Germinal center (tissue), 1 donor: ENCODE results near the gene ZCCHC8.
A peak's percentile ranks its signal among the peaks of the same experiment; 100 is the strongest.
"Not testable (repeated sequence)": the region's sequence is repeated elsewhere in the genome, so short reads cannot be mapped to it uniquely, and the experiment has no call there.

Experiments used
- DNase-seq: peaks from one replicate; pipeline ENCODE4 v3.0.0; 2012; ENCODE audit warnings: mixed read lengths, low spot score

Gene ZCCHC8

GRCh38 chr12:122508163-122508562, 7.4 kb upstream of the ZCCHC8 start:
- no peak for DNase-seq

- no peak for DNase-seq
Observed at GRCh38 chr12:122506393-122506938, 5.7 kb upstream of the ZCCHC8 start.

- no peak for DNase-seq
Observed at GRCh38 chr12:122505419-122506051, 4.8 kb upstream of the ZCCHC8 start.

- DNase-seq, result no peak
Observed at GRCh38 chr12:122503783-122504590, 3.3 kb upstream of the ZCCHC8 start.

GRCh38 chr12:122503147-122503751, 2.5 kb upstream of the ZCCHC8 start:
- DNase-seq, result no peak

- peak; percentile 23 for DNase-seq
Observed at GRCh38 chr12:122501489-122501989, 807 bp upstream of the ZCCHC8 start.

- DNase-seq, result peak; percentile 45
Observed at GRCh38 chr12:122499991-122500684, 594 bp downstream of the ZCCHC8 start.

GRCh38 chr12:122495258-122495657, 5.5 kb downstream of the ZCCHC8 start:
- DNase-seq, result no peak

GRCh38 chr12:122493222-122493621, 7.5 kb downstream of the ZCCHC8 start:
- not testable (repeated sequence) for DNase-seq

GRCh38 chr12:122491991-122492390, 8.7 kb downstream of the ZCCHC8 start:
- no peak for DNase-seq

GRCh38 chr12:122489038-122489437, 11.7 kb downstream of the ZCCHC8 start:
- no peak for DNase-seq

- not testable (repeated sequence) for DNase-seq
Observed at GRCh38 chr12:122487807-122488206, 12.9 kb downstream of the ZCCHC8 start.

- DNase-seq, result no peak
Observed at GRCh38 chr12:122486805-122487426, 13.8 kb downstream of the ZCCHC8 start.

GRCh38 chr12:122486360-122486759, 14.4 kb downstream of the ZCCHC8 start:
- DNase-seq, result not testable (repeated sequence)

GRCh38 chr12:122484385-122484784, 16.3 kb downstream of the ZCCHC8 start:
- DNase-seq, result not testable (repeated sequence)

- no peak for DNase-seq
Observed at GRCh38 chr12:122483969-122484368, 16.8 kb downstream of the ZCCHC8 start.

GRCh38 chr12:122481861-122482260, 18.9 kb downstream of the ZCCHC8 start:
- no peak for DNase-seq

- DNase-seq, result no peak
Observed at GRCh38 chr12:122480753-122481152, 20.0 kb downstream of the ZCCHC8 start.

- no peak for DNase-seq
Observed at GRCh38 chr12:122474324-122474716, 26.4 kb downstream of the ZCCHC8 start.

GRCh38 chr12:122473543-122474323, 27.0 kb downstream of the ZCCHC8 start:
- no peak for DNase-seq
